Fibroblast of the aortic adventitia (primary cell): ENCODE results near the gene OGT. TPM values are rescaled to one million over a fixed set of nuclear protein-coding genes. Genes with fewer than 3 reads are reported as not detected.
"Not testable (repeated sequence)": the region's sequence is repeated elsewhere in the genome, so short reads cannot be mapped to it uniquely, and the experiment has no call there.

Experiments used
- DNase-seq: peaks from one replicate; pipeline ENCODE4 v3.0.0-alpha.2; 2010; ENCODE audit warnings: low read depth
- H3K4me3 ChIP-seq: 2 replicates; pipeline ENCODE4 v1.5.1; 2011; ENCODE audit warnings: low read depth, mild to moderate bottlenecking, control low read depth, low read length, moderate library complexity
- total RNA-seq: library from RNA; depleted of rRNA; stranded (reverse); fragments of >200 nt; gene quantifications from 2 replicates; pipeline ENCODE4 v1.2.3, GENCODE V29; 2012; ENCODE audit warnings: low replicate concordance
- TF ChIP-seq, protein P1 (sequence below): IDR thresholded peaks from 2 replicates; pipeline ENCODE4 v1.5.1; 2011; ENCODE audit warnings: mild to moderate bottlenecking, low read length, control low read depth, inconsistent platforms; ENCODE audit not compliant: insufficient read depth

Gene OGT
- total RNA-seq, 1 donor, result 174 TPM

DNA sequence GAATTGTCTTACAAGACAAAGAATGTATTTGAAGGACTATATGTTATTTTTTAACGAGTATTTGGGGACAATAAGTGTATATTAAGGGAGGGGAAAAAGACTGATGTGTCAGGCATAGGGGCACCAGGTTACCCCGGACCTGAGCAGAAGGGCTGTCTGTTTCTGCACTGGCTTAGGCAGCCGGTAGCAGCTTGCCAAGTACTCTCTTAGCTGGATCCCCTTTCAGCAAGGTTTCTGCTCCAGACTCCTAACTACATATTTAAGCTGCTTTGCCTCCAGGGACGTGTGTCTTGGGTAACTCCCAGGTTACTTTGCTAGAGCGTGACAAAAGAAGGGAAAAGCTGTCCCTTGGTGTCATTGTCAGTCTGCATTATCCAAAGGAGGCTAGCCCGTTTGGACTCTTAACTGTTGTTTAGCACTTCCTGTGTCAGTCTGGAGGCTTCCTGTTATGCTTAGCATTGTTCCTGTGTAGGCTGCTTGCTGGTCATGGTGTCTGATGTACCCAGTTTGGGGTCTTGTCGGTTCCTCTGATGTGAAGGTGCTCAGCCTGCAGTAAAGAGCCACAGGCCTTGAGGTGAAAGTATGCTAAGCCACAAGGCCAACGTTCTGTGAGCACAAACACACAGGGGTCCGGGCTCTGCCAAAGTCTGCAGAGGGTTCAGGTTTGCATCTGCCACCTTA lies 73.8 kb downstream of the OGT start:
- no peak for DNase-seq
- no peak overlapping the region for H3K4me3 ChIP-seq
- TF ChIP-seq, protein P1, sequence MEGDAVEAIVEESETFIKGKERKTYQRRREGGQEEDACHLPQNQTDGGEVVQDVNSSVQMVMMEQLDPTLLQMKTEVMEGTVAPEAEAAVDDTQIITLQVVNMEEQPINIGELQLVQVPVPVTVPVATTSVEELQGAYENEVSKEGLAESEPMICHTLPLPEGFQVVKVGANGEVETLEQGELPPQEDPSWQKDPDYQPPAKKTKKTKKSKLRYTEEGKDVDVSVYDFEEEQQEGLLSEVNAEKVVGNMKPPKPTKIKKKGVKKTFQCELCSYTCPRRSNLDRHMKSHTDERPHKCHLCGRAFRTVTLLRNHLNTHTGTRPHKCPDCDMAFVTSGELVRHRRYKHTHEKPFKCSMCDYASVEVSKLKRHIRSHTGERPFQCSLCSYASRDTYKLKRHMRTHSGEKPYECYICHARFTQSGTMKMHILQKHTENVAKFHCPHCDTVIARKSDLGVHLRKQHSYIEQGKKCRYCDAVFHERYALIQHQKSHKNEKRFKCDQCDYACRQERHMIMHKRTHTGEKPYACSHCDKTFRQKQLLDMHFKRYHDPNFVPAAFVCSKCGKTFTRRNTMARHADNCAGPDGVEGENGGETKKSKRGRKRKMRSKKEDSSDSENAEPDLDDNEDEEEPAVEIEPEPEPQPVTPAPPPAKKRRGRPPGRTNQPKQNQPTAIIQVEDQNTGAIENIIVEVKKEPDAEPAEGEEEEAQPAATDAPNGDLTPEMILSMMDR, result no peak

DNA sequence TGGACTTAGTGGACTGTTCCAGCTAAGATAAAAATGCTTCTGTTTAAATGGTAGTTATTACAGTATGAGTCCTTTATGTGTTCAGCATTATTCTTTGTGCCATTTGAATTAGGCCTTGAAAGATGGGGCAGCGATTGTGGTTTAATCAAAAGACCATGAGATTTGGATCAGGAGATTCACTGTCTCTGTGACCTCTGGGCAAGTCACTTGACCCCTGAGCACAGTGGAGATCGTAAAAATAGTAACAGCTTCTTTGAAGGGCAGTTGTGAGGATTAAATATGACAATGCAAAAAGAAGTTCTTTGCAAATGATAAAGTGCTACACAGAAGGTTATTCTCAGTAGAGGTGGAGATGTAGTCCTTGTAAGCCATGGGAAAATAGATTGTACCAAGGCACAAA lies 74.6 kb downstream of the OGT start:
- no peak for DNase-seq
- H3K4me3 ChIP-seq, result no peak overlapping the region
- TF ChIP-seq, protein P1, result no peak

DNA sequence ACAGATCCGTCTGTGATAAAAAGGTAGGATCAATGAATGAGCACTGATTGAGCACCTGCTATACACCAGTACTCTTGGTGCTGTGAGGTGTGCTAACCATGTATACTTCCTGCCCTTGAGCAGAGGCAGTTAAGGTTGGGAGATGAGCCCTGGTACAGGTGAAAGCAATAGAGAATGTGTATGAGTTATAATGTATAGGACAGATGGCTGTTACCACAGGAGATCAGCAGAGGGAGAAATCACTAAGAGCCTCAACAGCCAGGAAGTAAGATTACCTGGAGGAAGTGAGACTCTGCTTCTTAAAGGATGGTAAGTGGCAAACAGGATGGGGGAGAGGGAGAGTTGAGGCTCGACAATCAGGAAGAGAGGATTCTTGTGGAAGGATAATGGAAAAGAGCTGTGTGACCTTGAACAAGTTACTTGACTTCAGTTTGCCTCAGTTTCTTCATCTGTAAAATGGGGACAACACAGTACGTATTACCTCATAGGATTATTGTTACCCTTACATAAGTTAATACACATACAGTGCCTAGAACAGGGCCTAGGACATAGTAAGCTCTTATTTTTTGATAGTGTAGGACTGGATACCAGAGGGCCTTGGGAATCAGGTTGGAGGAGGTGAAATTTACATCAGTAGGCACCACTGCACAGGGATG lies 76.3 kb downstream of the OGT start:
- TF ChIP-seq, protein P1, result no peak
- DNase-seq, result no peak
- H3K4me3 ChIP-seq, result no peak overlapping the region

DNA sequence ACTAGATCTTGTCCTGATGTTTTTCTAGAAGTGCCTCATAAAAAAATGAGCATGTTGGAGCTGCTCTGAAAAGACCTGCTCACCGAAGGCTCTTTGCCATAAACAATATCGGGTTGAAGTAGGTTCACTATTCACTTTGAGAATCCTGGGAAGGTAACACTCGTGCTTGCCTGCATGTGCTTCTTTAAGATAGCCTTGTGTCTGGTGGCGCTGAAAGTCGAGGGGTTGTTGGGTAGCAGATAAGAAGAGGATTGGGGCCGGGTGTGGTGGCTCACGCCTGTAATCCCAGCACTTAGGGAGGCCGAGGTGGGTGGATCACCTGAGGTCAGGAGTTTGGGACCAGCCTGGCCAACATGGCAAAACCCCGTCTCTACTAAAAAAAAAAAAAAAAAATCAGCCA lies 78.8 kb downstream of the OGT start:
- DNase-seq, H3K4me3 ChIP-seq: not testable (repeated sequence)

DNA sequence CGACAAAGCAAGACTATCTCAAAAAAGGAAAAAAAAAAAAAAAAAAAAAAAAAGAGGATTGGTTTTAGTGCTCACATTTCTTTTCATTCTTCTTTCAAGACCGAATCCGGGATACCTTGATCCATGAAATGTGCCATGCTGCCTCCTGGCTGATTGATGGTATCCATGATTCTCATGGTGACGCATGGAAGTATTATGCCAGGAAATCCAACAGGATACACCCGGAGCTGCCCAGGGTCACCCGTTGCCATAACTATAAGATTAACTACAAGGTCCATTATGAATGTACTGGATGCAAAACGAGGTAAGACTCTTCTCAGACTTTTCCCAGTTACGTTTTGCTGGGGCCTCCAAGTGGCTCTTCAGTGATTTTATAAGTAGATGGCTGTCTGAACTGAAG lies 79.4 kb downstream of the OGT start:
- TF ChIP-seq, protein P1, result no peak
- H3K4me3 ChIP-seq, result no peak overlapping the region
- DNase-seq, result no peak

DNA sequence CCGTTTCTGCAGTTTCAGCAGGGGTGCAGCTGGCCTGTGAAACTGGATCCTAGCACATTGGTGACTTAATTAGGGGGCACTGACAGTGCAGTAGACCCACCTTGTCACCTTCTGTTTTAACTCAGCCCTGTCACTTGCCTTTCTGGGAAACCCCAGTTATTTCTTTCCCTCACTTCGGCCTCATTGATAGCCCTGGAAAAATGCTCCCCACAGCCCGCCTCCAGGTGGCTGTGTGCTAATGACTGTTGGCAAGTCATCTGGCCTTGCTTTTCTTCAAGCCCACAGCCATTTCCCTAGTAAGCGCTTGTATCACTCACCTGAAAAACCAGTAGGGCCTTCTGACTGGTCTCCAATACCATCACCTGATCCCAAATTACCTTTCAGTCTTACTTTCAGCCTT lies 82.2 kb downstream of the OGT start:
- no peak for DNase-seq
- TF ChIP-seq, protein P1, result no peak
- no peak overlapping the region for H3K4me3 ChIP-seq

DNA sequence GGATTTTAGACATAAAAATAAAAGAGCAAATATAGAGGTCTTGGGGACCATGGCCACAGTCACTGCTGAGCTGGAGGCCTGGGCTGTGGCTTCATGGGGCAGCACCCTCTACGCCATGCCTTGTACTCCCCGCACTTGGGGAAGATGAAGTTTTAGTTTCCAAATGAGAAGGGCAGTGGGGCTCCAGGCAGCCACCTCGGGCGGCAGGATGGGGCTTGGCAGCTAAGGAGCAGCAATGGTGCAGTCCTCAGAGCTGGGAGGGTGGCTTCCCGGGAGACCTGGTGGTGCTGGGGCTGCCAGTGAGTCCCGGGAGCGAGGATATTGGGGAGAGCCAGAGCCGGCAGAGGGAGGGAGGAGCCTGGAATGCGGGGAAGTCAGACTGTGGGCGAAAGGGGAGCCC lies 83.0 kb downstream of the OGT start:
- no peak overlapping the region for H3K4me3 ChIP-seq
- TF ChIP-seq, protein P1, result no peak
- DNase-seq, result no peak
